ENCODE data around the gene ALDH4A1.

The ALDH4A1 gene

GRCh38 chr1:18948048-18948912 is 45.9 kb upstream of the ALDH4A1 start:
- Histone ChIP-seq H3K27me3 (ENCODE audit: low read depth, low read length) (no peaks in the 10 kb centered on the region), H3K4me1 (ENCODE audit: low read length) (peaks cover 20% of the 10 kb centered on the region), H3K27ac (ENCODE audit: low read length) (no peak overlapping the region), H2AFZ (ENCODE audit: low read depth, low read length) (no peak overlapping the region), H3K36me3 (replicated peaks; ENCODE audit: low read depth, low read length) (no peaks in the 10 kb centered on the region), H3K9me3 (ENCODE audit: insufficient read depth, low read length) (no peaks in the 10 kb centered on the region), H3K9ac (ENCODE audit: low read length) (no peak overlapping the region), H4K20me1 (ENCODE audit: insufficient read depth, low read length) (no peaks in the 10 kb centered on the region), H3K4me3 (ENCODE audit: low read length) (no peak overlapping the region), H3K79me2 (ENCODE audit: low read length) (no peaks in the 10 kb centered on the region), H3K4me2 (ENCODE audit: low read length) (no peak overlapping the region)
- TF ChIP-seq, protein P1, sequence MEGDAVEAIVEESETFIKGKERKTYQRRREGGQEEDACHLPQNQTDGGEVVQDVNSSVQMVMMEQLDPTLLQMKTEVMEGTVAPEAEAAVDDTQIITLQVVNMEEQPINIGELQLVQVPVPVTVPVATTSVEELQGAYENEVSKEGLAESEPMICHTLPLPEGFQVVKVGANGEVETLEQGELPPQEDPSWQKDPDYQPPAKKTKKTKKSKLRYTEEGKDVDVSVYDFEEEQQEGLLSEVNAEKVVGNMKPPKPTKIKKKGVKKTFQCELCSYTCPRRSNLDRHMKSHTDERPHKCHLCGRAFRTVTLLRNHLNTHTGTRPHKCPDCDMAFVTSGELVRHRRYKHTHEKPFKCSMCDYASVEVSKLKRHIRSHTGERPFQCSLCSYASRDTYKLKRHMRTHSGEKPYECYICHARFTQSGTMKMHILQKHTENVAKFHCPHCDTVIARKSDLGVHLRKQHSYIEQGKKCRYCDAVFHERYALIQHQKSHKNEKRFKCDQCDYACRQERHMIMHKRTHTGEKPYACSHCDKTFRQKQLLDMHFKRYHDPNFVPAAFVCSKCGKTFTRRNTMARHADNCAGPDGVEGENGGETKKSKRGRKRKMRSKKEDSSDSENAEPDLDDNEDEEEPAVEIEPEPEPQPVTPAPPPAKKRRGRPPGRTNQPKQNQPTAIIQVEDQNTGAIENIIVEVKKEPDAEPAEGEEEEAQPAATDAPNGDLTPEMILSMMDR (IDR thresholded peaks at IDR 0.05; ENCODE audit: low read depth, low read length), result no peak
- no peak for TF ChIP-seq EZH2phosphoT487 (IDR thresholded peaks at IDR 0.05; ENCODE audit: low read depth)

DNA sequence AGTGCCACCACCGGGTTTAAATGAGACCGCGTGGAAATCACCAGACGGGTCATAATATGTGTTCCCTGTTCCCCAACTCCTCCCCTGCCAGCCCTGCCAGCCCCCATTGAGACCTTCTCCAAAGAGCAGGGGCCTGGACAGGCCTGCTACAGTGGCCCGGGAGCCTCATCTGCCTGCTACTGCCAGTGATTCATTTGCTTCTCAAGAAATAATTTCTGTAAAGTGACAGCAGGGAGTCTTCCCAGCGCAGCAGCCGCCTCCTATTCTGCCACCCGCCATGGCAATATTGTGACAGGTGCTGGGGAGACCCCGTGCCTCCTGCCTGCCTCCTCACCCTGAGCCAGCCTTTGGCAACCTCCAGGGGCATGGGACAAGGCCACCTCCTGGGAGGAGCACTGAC is 45.2 kb upstream of the ALDH4A1 start:
- TF ChIP-seq, protein P1 (IDR thresholded peaks at IDR 0.05; ENCODE audit: low read depth, low read length), result no peak
- no peak for TF ChIP-seq EZH2phosphoT487 (IDR thresholded peaks at IDR 0.05; ENCODE audit: low read depth)
- no peak overlapping the region for H3K27ac ChIP-seq (ENCODE audit: low read length)

GRCh38 chr1:18946550-18947381 is 44.4 kb upstream of the ALDH4A1 start:
- Histone ChIP-seq H3K4me2 (ENCODE audit: low read length) (no peak overlapping the region), H3K4me1 (ENCODE audit: low read length) (peaks cover 11% of the 10 kb centered on the region)
- TF ChIP-seq, protein P1 (IDR thresholded peaks at IDR 0.05; ENCODE audit: low read depth, low read length), result no peak
- no peak for TF ChIP-seq EZH2phosphoT487 (IDR thresholded peaks at IDR 0.05; ENCODE audit: low read depth)

More for the DNA sequence above, 45.2 kb upstream of the ALDH4A1 start:
- Histone ChIP-seq H3K4me2 (ENCODE audit: low read length) (no peak overlapping the region), H4K20me1 (ENCODE audit: insufficient read depth, low read length) (no peaks in the 10 kb centered on the region), H3K4me3 (ENCODE audit: low read length) (no peak overlapping the region), H3K4me1 (ENCODE audit: low read length) (peaks cover 19% of the 10 kb centered on the region), H3K9me3 (ENCODE audit: insufficient read depth, low read length) (no peaks in the 10 kb centered on the region), H3K27me3 (ENCODE audit: low read depth, low read length) (no peaks in the 10 kb centered on the region), H3K9ac (ENCODE audit: low read length) (no peak overlapping the region), H3K79me2 (ENCODE audit: low read length) (no peaks in the 10 kb centered on the region), H2AFZ (ENCODE audit: low read depth, low read length) (no peak overlapping the region), H3K36me3 (replicated peaks; ENCODE audit: low read depth, low read length) (no peaks in the 10 kb centered on the region)

GRCh38 chr1:18945401-18945849 is 43.1 kb upstream of the ALDH4A1 start:
- Histone ChIP-seq H3K27ac (ENCODE audit: low read length) (no peak overlapping the region), H3K27me3 (ENCODE audit: low read depth, low read length) (no peaks in the 10 kb centered on the region), H3K4me2 (ENCODE audit: low read length) (no peak overlapping the region), H3K4me3 (ENCODE audit: low read length) (no peak overlapping the region), H3K79me2 (ENCODE audit: low read length) (no peaks in the 10 kb centered on the region), H4K20me1 (ENCODE audit: insufficient read depth, low read length) (no peaks in the 10 kb centered on the region), H2AFZ (ENCODE audit: low read depth, low read length) (no peak overlapping the region), H3K9ac (ENCODE audit: low read length) (no peak overlapping the region), H3K36me3 (replicated peaks; ENCODE audit: low read depth, low read length) (no peaks in the 10 kb centered on the region), H3K4me1 (ENCODE audit: low read length) (no peaks in the 10 kb centered on the region), H3K9me3 (ENCODE audit: insufficient read depth, low read length) (no peaks in the 10 kb centered on the region)
- TF ChIP-seq, protein P1 (IDR thresholded peaks at IDR 0.05; ENCODE audit: low read depth, low read length), result no peak
- TF ChIP-seq EZH2phosphoT487 (IDR thresholded peaks at IDR 0.05; ENCODE audit: low read depth), result no peak

More at GRCh38 chr1:18946550-18947381, 44.4 kb upstream of the ALDH4A1 start:
- no peak overlapping the region for H3K4me3 ChIP-seq (ENCODE audit: low read length)
- no peaks in the 10 kb centered on the region for H3K27me3 ChIP-seq (ENCODE audit: low read depth, low read length)
- no peaks in the 10 kb centered on the region for H3K79me2 ChIP-seq (ENCODE audit: low read length)
- H3K9ac ChIP-seq (ENCODE audit: low read length), result no peak overlapping the region
- H3K27ac ChIP-seq (ENCODE audit: low read length), result no peak overlapping the region
- no peaks in the 10 kb centered on the region for H3K9me3 ChIP-seq (ENCODE audit: insufficient read depth, low read length)
- H2AFZ ChIP-seq (ENCODE audit: low read depth, low read length), result no peak overlapping the region
- H4K20me1 ChIP-seq (ENCODE audit: insufficient read depth, low read length), result no peaks in the 10 kb centered on the region
- H3K36me3 ChIP-seq (replicated peaks; ENCODE audit: low read depth, low read length), result no peaks in the 10 kb centered on the region
